HG03025 (cell line): Measurements from ENCODE around the gene DNAL4.

ENCODE experiments used
- ATAC-seq: cut with Tn5 transposase; IDR thresholded peaks from one replicate; pipeline ENCODE4 v1.9.1; 2021; ENCODE audit warnings: mild to moderate bottlenecking, moderate library complexity; ENCODE audit not compliant: unreplicated experiment, low FRiP score

DNAL4 gene

GRCh38 chr22:38788021-38788816 is 5.7 kb downstream of the DNAL4 start:
- no peak for ATAC-seq

GRCh38 chr22:38786631-38787030 is 7.3 kb downstream of the DNAL4 start:
- no peak for ATAC-seq

GRCh38 chr22:38784856-38785255 is 9.1 kb downstream of the DNAL4 start:
- ATAC-seq, result no peak

- no peak for ATAC-seq
These were observed 9.9 kb downstream of the DNAL4 start for GRCh38 chr22:38784035-38784434.

GRCh38 chr22:38783095-38783615 is 10.8 kb downstream of the DNAL4 start:
- ATAC-seq, result no peak

GRCh38 chr22:38782402-38783094 is 11.4 kb downstream of the DNAL4 start:
- ATAC-seq, result no peak

GRCh38 chr22:38781033-38781432 is 12.9 kb downstream of the DNAL4 start:
- ATAC-seq, result no peak

GRCh38 chr22:38777087-38777671 is 16.8 kb downstream of the DNAL4 start:
- no peak for ATAC-seq

GRCh38 chr22:38776086-38776485 is 17.9 kb downstream of the DNAL4 start:
- ATAC-seq, result no peak

- ATAC-seq, result no peak
These were observed 18.3 kb downstream of the DNAL4 start for GRCh38 chr22:38775656-38776055.

- ATAC-seq, result no peak
These were observed 19.3 kb downstream of the DNAL4 start for GRCh38 chr22:38774496-38775166.

GRCh38 chr22:38773363-38773946 is 20.5 kb downstream of the DNAL4 start:
- no peak for ATAC-seq

- ATAC-seq, result no peak
These were observed 21.4 kb downstream of the DNAL4 start for GRCh38 chr22:38772623-38772873.

- no peak for ATAC-seq
These were observed 23.5 kb downstream of the DNAL4 start for GRCh38 chr22:38770257-38770949.

GRCh38 chr22:38768036-38768435 is 25.9 kb downstream of the DNAL4 start:
- no peak for ATAC-seq

- ATAC-seq, result no peak
These were observed 26.6 kb downstream of the DNAL4 start for GRCh38 chr22:38767313-38767712.

- no peak for ATAC-seq
These were observed 27.7 kb downstream of the DNAL4 start for GRCh38 chr22:38766076-38766777.

GRCh38 chr22:38762551-38762983 is 31.4 kb downstream of the DNAL4 start:
- ATAC-seq, result no peak
